Ascending aorta (tissue), 2 donors: ENCODE data around the gene AKAP6. TPM values are rescaled to one million over a fixed set of nuclear protein-coding genes. Genes with fewer than 3 reads are reported as not detected.

Experiments
- DNase-seq, 2 donors: peaks; one replicate each; pipeline ENCODE4 v3.0.0-alpha.2; 2019; ENCODE audit warnings: low spot score in 2 of 2
- H3K27ac ChIP-seq, 2 donors: fragments of 200-600 bp; sonication (generic); one replicate each; pipeline ENCODE4 v1.5.1; 2016 to 2017; ENCODE audit warnings: mild to moderate bottlenecking in 1 of 2
- H3K27me3 ChIP-seq: fragments of 200-600 bp; sonication (generic); one replicate; pipeline ENCODE4 v1.5.1; 2017
- H3K36me3 ChIP-seq, 2 donors: fragments of 200-600 bp; sonication (generic); one replicate each; pipeline ENCODE4 v1.5.1; 2016
- H3K4me1 ChIP-seq, 2 donors: fragments of 200-600 bp; sonication (generic); one replicate each; pipeline ENCODE4 v1.5.1; 2016 to 2017; ENCODE audit warnings: mild to moderate bottlenecking in 1 of 2
- H3K4me3 ChIP-seq, 2 donors: fragments of 200-600 bp; sonication (generic); one replicate each; pipeline ENCODE4 v1.5.1; 2016 to 2017; ENCODE audit warnings: mild to moderate bottlenecking in 1 of 2
- H3K9me3 ChIP-seq, 2 donors: fragments of 200-600 bp; sonication (generic); one replicate each; pipeline ENCODE4 v1.5.1; 2016
- CTCF ChIP-seq, 3 experiments: fragments of 200-600 bp in 2 of 3; fragments of 450-650 bp in 1 of 3; sonication (generic) in 2 of 3; IDR thresholded peaks; one replicate each; pipeline ENCODE4 v1.5.1; 2016 to 2019; ENCODE audit warnings: antibody characterized with exemption in 3 of 3, mild to moderate bottlenecking in 1 of 3, moderate library complexity in 1 of 3
- intact Hi-C: fragments of 100-400 bp; cut with DNase I; formaldehyde crosslinking; loops from one replicate; pipeline ENCODE4 v1.15.1; 2023
- total RNA-seq: library from RNA; depleted of rRNA; stranded (reverse); fragments of >200 nt; gene quantifications from one replicate; pipeline ENCODE4 v1.1.0, GENCODE V29; 2016

AKAP6 gene
- total RNA-seq, 1 donor from 2014 or later: 21.1 TPM

GRCh38 chr14:32883188-32883587 is 554.1 kb downstream of the AKAP6 start:
- Histone ChIP-seq H3K36me3 (no peaks in the 10 kb centered on the region), H3K4me1 (no peaks in the 10 kb centered on the region), H3K27ac (no peak overlapping the region), H3K9me3 (no peaks in the 10 kb centered on the region), H3K27me3 (no peaks in the 10 kb centered on the region), H3K4me3 (no peak overlapping the region)
- intact Hi-C loops: no loop called here
- no peak for DNase-seq
- no peak for TF ChIP-seq CTCF (IDR thresholded peaks at IDR 0.05)

Other genes starting within 250 kb of the AKAP6 start
- gene RNU6-7, start 127.3 kb upstream of the AKAP6 start, total RNA-seq: not detected
- not detected for gene RNU6-8, start 126.0 kb upstream of the AKAP6 start, total RNA-seq